A172 (cell line): ENCODE measurements around the gene YTHDC2. TPM values are rescaled to one million over a fixed set of nuclear protein-coding genes. Genes with fewer than 3 reads are reported as not detected.

Source experiments
- DNase-seq: peaks from one replicate; pipeline ENCODE4 v3.0.0-alpha.2; 2015; ENCODE audit warnings: low spot score
- total RNA-seq: library from RNA; depleted of rRNA; stranded (reverse); fragments of >200 nt; shearing (Covaris generic); gene quantifications from 2 replicates; pipeline ENCODE4 v1.2.3, GENCODE V29; 2014; rRNA removed

YTHDC2 gene
- 14.8 and 18.0 TPM in 2 replicates for total RNA-seq

DNA sequence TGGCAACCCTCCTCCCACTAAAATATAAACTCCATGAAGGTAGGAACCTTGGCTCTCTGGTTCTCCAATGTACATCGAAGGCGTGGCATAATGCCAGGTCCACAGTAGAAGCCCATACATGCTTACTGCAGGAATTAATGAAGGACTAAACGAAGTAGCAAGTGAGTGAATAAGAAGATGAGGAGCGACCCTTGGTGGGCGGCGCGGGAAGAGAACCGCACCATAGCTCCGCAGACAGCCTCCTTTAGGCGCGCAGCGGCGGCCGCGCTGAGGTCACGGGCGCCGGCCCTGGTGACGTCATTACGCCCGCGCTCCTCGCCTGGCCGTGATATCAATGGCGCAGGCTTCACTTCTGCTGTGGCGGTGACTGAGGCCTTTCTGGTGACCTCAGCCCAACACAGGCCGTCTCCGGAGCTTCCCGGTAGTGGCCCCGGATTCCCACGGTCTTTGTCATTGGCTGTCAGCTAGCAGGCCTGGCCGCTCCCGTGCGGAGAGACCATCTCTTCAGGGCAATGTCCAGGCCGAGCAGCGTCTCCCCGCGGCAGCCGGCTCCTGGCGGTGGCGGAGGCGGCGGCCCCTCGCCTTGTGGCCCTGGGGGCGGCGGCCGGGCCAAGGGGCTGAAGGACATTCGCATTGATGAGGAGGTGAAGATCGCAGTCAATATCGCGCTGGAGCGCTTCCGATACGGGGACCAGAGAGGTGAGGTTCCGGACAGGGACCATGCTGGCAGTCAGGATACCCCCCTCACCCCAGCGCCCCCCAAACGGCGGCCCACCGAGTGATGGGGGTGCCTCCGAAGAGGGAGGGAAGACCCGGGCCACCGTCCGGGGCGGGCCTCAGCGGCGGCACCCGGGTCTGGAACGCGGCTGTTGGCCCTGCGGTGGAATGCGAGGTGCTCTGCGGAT, at the start of gene YTHDC2:
Gene YTHDC2, plus strand, starts transcription at position 311 of the 905 bp plus-strand sequence. Its CDS starts 202 bp downstream, at position 513.
- peak; percentile 67 for DNase-seq

DNA sequence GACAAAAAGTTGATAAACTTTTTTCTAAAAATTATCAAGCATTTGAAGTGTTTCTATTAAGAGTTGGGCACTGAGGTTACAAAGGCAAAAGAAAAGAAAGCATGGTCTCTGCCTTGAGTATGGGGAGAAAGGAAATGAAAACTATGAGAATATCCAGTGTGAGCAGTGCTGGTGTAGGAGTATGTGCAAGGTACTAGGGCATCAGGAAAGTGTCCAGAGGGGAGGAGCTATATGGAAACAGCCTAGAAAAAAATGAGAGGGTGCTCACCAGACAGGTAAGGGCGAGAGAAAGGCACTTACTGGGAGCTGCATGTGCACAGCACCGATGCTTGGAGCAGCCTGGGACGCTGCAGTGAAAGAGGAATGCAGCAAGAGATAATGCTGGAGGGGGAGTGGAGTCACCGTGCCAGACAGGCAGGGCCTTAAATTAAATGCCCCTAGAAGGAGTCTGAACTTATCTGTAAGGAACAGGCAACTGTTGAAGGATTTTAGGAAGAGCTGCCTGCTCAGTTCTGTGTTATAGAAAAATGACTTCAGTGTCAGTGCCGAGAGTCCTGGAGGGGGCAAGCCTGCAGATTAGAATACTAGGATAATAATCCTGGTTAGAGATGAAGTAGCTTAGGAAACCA, 39.3 kb upstream of the YTHDC2 start:
- DNase-seq = no peak

DNA sequence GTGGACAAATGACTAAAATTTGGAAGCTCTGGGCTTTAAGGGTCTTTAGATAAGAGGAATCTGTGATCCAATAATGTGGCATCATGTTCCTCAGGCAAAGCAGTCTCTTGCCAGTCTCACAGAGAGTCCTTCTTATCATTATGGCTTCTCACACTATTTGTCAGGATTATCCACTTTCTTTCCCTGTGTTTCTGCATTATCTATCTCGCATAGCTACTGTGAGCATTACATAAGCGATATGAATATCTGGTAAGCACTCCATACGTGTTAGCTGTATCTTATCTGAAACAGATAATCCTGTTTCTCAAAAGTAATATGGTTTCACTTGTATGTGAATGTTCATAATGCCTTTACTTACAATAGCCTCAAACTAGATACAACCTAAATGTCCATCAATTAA, 34.8 kb upstream of the YTHDC2 start:
- no peak for DNase-seq

- no peak for DNase-seq
These were observed 33.3 kb upstream of the YTHDC2 start for GRCh38 chr5:113480243-113480642.

DNA sequence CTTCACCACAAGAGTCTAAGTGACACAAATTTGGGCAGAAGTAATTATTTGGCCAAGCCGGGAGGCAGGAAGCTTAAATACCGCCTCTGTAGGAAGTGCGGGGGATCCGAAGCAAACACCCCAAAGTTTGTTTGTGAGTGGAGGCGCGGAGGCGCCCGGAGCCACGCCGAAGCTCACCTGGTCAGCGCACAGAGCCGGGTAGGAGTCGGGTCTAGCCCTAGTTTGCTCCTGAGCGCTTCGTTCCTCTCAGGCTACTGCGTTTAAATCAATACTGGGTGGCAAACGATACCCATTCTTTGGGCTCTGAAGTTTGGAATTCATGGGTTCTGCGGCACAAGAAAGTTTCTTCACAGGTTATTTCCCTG, 26.1 kb upstream of the YTHDC2 start:
- no peak for DNase-seq

- DNase-seq = peak; percentile 67
These were observed 25.5 kb upstream of the YTHDC2 start, which contains the start of gene MCC for GRCh38 chr5:113487781-113488644. Gene MCC, minus strand, starts transcription at chr5:113488453.

- DNase-seq = no peak
These were observed 24.8 kb upstream of the YTHDC2 start for GRCh38 chr5:113488645-113489184.

DNA sequence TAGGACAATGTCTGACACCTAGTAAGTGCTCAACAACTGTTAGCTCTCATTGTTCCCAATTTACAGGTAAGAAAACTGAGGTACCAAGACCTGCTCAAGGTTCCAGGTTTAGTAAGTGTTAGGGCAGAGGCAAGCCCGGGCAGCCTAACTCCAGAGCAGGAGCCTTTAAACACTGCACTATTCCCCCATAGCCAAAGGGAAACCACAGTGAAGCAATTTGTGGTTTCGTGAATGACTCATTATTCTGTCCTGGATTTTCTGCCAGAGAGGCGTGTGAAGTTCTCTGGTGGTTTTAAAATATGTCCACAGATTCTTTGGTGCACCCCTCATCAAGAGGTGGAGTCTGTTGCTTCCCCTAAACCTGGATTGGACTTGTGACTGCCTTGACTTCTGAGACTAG, 24.2 kb upstream of the YTHDC2 start:
- DNase-seq = peak; percentile 98

DNA sequence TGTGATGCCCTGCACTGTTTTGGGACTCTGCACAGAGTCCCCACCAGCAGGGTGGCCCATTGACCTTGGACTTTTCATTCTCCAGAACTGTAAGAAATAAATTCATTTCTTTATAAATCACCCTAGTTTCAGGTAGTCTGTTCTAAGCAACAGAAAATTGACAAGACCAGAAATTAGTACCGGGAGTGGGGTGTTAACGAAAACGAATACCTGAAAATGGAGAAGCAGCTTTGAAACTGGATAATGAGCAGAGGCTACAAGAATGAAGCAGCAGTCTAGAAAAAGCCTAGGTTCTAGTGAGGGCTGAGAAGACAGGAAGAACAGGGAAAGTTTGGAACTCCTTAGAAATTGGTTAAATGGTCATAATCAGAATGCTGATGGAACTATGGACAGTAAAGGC, 23.2 kb upstream of the YTHDC2 start:
- DNase-seq = no peak

DNA sequence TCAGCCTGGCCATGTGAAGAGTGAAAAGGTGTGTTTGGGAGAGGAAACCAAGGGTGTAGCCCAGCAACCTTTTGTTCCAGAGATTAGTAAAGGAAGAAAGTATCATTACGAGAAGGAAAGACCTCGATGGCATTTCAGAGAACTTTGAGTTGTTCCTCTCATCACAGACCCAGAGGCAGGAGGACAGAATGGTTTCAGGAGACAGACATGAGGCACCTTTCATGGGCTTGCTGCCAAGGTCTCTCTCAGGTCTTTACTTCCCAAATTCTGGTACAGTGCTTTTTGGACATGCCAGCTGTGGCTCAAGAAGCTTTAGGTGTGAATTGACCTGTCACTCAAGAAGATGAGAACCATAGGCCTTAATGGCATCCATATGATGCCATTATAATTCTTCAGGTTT, 22.5 kb upstream of the YTHDC2 start:
- DNase-seq = no peak

GRCh38 chr5:113493446-113493845, 20.0 kb upstream of the YTHDC2 start:
- no peak for DNase-seq

GRCh38 chr5:113495422-113495841, 18.1 kb upstream of the YTHDC2 start:
- DNase-seq = no peak

GRCh38 chr5:113502073-113502472, 11.4 kb upstream of the YTHDC2 start:
- no peak for DNase-seq

GRCh38 chr5:113503146-113503545, 10.3 kb upstream of the YTHDC2 start:
- DNase-seq = no peak

DNA sequence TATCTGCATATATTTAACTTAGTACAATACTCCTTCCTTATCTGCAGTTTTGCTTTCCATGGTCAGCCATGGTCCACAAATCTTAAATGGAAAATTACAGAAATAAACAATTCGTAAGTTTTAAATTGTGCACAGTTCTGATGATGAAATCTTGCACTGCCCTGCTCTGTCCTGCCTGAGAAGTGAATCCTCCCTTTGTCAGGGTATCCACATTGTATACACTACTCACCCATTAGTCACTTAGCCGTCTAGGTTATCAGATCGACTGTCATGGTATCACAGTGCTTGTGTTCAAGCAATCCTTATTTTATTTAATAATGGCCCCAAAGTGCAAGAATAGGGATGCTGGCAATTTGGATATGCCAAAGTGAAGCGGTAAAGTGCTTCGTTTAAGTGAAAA, 8.3 kb upstream of the YTHDC2 start:
- DNase-seq = peak; percentile 36

GRCh38 chr5:113507601-113508000, 5.9 kb upstream of the YTHDC2 start:
- no peak for DNase-seq

DNA sequence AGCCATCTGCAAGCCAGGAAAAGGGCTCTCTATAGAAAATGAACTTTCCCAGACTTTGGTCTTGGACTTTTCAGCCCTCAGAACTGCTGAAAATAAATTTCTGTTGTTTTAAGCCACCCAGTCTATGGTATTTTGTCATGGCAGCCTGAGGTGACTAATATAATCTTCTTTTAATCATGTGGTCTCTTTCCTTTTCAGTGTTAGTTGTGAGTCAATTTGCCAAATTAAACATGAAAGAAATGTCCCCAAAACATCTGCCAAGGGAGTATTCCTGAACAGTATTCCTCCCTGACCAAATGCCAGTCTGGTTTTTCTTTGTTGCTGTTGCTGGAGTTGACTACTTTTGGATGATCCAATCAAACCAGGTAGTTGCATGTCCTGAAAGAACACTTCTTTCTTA, 4.7 kb upstream of the YTHDC2 start:
- DNase-seq = peak; percentile 32

DNA sequence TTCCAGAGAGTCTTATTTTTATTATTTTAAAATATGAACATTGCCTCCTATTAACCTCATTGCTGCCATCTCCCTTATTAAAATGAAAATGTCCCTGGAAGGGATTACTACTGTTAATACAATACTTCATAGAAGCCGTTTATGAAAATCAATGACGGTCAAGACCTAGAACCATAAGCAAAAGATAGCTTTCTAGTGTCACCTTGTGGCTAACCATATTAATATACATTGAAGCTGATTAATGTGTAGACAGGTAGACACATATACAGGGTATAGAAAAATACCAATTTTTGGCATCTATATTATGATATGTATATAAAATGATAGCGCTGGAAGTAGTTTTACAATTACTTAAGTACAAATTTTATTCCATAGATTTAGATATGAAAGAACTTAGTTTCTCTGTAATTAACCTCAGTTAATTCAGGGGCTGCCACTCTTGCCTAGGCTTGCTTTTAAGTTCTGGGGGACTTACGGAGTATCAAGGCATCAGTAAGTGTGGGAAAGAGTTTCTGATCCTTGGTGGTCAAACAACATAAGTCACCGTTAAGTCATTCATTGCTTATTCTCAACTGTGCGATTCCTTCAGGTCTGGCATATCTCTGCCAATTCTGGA, 2.5 kb upstream of the YTHDC2 start:
- DNase-seq = peak; percentile 47

DNA sequence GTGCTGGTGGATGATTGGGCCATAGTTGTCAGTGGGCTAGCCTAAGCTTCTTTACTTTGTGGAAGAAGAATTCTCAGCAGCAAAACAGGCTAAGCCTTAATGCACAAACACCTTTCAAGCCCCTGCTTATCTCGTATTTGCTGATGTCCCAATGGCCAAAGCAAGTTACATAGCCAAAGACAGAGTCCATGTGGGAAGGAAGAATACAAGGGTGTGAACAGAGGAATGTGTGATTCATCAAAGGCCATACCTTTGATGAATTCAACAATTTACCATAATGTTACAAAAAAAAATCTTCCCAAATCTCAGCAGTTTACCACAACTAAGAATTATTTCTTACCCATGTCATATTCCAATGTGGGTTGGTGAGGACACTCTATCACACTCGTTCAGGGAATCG, 1.2 kb upstream of the YTHDC2 start:
- DNase-seq = no peak

DNA sequence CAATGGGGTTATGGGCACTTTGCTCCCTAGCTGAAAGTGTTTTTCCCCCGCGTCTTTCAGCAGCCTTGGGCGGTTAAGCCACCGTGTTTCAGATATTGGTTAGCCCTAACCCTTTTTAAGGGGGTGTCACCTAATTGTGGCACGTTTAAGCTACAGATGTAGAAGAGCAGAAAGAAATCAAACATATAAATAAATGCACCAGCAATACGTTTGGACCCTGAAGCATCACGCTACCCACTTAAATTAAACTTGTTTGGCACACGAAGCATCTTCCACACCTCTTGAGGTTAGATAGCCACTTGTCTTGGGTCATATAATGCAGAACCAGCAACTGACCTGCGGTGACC, 768 bp downstream of the YTHDC2 start:
- DNase-seq = no peak

DNA sequence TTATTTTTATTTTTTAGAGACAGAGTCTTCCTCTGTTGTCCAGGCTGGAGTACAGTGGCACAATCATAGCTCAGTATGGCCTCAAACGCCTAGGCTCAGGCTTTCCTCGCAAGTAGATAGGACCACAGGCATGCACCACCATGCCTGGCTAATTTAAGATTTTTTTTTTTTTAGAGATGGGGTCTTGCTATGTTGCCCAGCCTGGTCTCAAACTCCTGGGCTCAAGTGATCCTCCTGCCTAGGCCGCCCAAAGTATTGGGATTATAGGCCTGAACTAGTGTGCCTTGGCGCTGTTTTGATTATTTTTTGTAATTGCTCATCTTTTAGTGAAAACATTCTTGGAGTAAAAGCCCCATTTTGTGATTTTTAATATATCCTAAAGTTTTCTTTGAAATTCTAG, 5.4 kb downstream of the YTHDC2 start:
- DNase-seq = no peak

DNA sequence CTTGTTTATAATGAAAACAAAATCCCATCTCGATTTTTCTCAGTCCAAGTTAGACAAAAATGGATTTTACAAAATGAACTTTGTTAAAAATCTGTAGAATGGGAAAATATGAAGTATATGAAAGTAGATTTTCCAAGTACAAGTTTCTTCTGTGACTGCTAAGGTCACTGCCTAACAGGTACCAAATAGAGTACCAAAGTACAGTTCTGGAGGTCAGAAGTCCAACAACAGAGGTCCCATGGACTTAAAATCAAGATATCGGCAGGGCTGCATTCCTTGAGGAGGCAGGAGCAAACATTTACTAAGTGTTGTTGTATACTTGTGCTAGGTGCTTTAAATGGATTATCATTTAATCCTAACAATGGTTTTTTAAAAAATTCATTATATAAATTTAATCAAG, 5.9 kb downstream of the YTHDC2 start:
- DNase-seq = no peak
